GM13976 (cell line): ENCODE data around the gene SERTAD4.

Experiments
- DNase-seq: peaks from one replicate; pipeline ENCODE4 v3.0.0; 2012; ENCODE audit warnings: low spot score
- in situ Hi-C: fragments of 300-500 bp; cut with MboI; formaldehyde crosslinking; loops from one replicate; pipeline ENCODE4 v1.12.0; 2022; ENCODE audit warnings: low sequenced_read_pairs, mixed read lengths, inconsistent platforms; ENCODE audit not compliant: unreplicated experiment
- TF ChIP-seq, protein P1 (sequence below): IDR thresholded peaks from 2 replicates; pipeline ENCODE4 v1.5.1; 2012; ENCODE audit warnings: borderline replicate concordance, mild to moderate bottlenecking; ENCODE audit not compliant: insufficient read depth; ENCODE audit errors: extremely low read depth, missing control alignments, control extremely low read depth

Gene SERTAD4

DNA sequence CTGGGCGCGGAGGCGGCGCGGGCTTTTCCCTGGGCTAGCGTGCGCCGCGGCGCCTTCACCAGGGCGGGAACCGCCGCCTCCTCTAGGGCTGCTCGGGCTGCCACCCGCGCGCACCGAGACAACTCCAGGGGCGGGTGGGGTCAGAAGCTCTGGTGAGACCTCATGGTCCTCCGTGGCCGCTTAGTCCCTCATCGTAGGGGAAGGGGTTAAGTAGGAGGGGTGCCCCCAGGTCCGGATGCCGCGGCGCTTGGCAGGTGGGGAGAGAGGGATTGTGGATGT lies 559 bp downstream of the SERTAD4 start:
- in situ Hi-C loops: no loop called here
- peak; percentile 50 for DNase-seq
- TF ChIP-seq, protein P1, sequence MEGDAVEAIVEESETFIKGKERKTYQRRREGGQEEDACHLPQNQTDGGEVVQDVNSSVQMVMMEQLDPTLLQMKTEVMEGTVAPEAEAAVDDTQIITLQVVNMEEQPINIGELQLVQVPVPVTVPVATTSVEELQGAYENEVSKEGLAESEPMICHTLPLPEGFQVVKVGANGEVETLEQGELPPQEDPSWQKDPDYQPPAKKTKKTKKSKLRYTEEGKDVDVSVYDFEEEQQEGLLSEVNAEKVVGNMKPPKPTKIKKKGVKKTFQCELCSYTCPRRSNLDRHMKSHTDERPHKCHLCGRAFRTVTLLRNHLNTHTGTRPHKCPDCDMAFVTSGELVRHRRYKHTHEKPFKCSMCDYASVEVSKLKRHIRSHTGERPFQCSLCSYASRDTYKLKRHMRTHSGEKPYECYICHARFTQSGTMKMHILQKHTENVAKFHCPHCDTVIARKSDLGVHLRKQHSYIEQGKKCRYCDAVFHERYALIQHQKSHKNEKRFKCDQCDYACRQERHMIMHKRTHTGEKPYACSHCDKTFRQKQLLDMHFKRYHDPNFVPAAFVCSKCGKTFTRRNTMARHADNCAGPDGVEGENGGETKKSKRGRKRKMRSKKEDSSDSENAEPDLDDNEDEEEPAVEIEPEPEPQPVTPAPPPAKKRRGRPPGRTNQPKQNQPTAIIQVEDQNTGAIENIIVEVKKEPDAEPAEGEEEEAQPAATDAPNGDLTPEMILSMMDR: no peak

DNA sequence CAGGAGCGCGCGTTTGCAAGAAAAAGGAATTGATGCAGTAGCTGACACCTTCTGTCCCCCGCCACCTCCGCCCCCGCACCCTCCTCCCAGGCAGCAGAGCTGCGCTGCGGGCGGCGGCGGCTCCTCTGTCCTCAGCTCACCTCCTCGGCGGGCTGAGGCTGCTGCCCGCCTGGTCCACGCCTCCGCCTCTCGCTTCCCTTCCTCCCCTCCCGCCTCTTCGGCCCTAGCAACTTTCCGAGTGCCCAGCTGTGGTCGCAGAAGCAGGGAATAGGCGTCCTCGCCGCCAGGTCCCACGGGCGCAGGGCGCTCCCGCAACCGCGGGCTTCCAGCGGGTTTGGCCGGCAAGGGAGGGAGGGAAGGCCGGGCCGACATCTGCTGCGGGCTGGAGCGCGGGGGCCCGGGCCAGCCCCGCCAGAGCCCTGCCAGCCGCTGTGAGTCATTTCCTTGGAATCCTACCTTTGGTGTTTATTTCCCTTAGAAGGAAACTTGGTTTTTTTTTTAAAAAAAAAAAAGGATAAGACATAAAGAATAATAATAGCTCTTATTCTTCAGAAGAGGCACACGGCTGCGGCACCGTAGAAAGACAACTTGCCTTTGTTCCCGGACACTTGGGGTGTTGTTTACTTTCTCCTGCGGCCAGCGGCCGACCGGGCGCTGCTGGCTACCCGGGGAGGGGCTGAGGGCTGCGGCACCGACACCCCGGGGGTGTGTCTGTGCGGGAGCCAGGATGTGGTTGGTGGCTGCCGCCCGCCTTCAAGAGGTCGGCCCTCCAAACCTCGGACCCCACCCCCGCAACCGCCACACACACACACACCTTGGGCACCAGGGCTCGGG lies 1.1 kb downstream of the SERTAD4 start:
- DNase-seq: peak; percentile 49
- TF ChIP-seq, protein P1: no peak
- in situ Hi-C loops: no loop called here

DNA sequence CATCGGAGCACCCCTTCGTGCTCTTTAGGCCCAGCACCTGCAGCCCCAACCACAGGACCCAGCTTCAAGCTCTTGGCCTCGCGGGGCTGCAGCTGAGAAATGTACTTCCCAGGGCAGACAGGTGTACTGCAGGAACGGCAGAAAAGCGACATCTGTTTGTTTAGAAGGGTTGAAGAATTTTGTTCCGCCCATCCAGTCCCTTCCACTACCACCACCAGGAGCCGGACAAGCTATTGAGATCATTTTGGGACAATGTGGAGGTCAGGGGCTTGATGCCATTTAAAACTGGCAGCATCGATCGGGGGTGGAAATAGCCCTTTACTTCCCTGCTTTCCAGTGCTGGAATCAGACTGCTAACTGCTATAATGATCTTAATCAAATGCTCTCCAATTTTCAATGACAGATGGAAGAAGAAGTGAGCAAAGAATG lies 1.7 kb downstream of the SERTAD4 start:
- DNase-seq: no peak
- in situ Hi-C loops: no loop called here
- TF ChIP-seq, protein P1: no peak

DNA sequence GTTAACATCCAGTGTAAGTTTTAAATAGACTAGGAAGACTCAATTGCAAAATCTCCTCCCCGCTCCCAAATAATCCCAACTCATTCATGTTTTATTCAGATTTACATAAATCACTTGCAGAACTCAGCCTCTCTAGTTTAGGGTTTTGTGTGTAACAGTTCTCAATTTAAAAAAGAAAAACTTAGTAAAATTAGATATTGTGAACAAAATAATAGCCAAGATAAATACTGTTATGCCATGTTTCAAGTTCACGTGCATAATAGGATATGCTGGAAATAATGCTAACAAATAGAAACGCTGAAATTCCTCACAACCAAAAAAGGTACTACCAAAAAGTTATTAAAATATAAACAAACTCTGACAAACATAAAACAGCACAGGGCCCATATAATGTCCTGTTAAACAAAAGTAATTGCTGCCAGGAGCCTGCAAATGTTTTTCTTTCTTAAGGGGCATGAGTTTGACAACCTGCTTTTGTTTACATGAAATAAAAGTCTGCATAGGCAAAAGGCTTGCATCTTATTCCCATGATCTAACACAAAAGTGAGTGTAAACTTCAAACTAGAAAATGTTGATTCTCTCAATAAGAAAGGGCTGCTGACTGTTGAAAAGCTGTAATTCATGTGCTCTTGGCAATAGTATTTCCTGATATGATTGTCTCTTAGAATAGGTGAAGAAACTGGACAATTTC lies 2.9 kb downstream of the SERTAD4 start:
- in situ Hi-C loops: no loop called here
- no peak for DNase-seq
- TF ChIP-seq, protein P1: no peak

DNA sequence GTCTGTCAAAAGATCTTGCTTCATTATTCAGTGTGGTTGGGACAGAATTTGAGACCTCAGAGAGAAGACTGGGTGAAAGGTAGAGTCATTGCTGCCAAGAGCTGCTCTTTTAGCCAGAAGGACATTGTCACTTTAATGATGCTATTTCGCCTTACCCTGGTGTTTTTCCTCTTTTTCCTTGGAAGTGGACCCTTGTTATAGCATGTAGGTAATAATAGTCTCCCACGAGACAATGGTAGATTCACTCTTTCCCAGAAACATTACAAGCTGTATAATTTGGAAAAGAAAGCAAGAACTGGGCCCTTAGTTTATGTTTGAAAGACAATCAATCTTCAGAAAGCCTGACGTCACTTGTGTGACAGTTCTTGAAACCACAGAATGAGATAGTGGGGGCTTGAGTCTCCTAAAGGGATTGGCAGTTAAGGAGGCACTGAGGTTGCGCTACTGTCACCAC lies 3.8 kb downstream of the SERTAD4 start:
- TF ChIP-seq, protein P1: no peak
- in situ Hi-C loops: no loop called here
- DNase-seq: no peak

DNA sequence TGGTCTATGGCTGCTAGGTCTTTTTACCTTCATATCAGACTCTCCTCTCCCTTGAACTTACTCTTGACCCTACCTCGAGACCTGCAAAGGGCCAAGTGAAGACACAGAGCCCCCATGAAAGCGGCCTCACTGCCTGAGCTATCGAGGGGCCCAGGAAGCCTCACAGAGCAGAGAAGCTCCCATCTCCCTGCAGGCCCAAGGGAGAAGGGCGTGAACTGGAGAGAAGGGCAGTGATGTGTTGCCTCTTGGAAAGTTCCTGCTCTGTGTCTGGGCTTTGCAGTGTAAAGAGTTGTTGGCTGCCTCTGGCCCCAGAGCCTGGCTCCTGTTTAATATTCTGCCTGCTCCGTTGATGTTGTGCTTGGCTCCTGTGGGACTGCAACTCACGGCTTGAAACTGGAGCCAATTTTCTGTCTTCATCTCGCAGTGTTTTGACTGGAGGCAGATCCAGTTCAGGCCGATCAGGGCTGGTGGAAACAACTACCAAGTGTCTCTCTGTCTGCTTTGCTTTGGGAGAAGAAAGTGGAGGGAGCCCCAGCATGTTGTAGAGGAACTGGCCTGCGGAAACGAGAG lies 4.3 kb downstream of the SERTAD4 start:
- in situ Hi-C loops: no loop called here
- no peak for DNase-seq

More for the DNA sequence above, 4.3 kb downstream of the SERTAD4 start:
- TF ChIP-seq, protein P1: no peak
